Measurements from ENCODE around the gene TERT. TPM values are rescaled to one million over a fixed set of nuclear protein-coding genes. Genes with fewer than 3 reads are reported as not detected.

The TERT gene
- total RNA-seq, 1 experiment from 2014 or later: 5.0 TPM

DNA sequence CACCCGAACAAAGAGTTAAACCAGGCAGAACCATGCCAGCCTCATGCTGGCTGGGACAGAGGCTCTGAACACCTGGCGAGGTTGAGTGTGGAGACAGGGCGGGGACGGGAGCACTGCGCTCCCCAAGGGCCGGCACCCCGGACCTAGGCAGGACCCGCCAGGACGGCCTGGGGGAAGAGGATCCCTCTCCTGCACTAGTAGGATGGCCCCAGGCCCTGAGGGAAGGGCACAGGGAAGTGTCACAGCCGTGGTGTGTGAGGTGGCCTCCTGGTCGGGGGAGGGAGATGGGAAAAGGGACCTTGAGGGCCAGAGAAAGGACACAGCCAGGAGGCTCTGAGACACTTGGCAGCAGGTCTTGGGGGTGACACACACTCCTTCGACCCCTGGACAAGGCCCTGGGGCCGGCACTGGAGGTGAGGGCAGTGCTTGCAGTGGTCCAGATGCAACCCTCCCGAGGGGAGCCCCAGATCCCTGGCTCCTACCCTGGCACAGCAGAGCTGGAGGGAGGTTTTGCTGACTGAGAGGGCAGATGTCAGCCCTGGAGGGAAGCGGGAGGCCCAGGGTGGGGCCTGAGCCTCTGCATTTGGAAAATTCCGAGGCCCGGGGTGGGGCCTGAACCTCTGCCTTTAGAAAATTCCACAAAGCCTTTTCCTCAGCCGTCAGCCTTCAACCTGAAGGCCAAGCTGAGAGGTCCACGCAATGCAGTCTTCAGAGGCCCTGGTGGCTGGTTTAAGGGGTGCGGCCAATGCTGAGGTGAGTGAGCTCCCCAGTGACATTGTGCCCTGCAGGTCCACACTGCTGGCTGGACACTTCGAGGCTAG, 24.8 kb upstream of the TERT start:
- no peak overlapping the region for H3K27ac ChIP-seq
- peaks cover 65% of the 10 kb centered on the region for H3K36me3 ChIP-seq
- no peaks in the 10 kb centered on the region for H3K27me3 ChIP-seq (replicated peaks)
- no peaks in the 10 kb centered on the region for H3K4me1 ChIP-seq (replicated peaks)
- no peak overlapping the region for H3K4me3 ChIP-seq
- no peaks in the 10 kb centered on the region for H3K9me3 ChIP-seq (replicated peaks)
- no peak for DNase-seq (ENCODE audit: low read depth in 1 of 2, low spot score in 2 of 2)

DNA sequence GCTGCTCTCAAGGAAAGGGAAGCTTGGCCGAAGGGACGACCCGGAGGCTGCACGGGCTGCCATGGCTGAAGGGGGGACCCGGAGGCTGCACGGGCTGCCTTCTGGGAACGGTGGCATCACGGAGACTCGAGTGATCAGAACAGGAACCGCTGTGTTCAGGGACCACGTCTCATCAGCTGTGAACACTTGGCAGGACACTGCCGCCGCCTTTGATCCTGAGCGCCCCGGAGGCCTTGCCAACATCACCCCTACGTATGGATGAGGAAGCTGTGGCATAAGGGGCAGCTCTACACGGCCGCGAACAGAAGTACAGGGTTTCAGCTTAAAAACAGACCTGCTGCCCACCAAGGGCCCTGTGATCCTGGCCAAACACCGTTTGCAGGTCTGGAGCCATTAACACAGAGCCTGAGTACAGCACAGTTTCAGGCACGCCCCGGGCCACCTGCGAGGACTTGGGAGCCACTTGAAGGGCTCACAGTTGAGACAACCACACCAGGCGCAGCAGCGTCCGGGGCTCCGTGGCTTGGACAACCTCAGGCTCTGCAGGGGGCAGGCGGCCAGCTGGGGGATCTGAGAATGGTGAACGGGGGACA, 23.9 kb upstream of the TERT start:
- Histone ChIP-seq H3K4me1 (replicated peaks) (no peaks in the 10 kb centered on the region), H3K36me3 (peaks cover 56% of the 10 kb centered on the region), H3K4me3 (no peak overlapping the region), H3K27ac (no peak overlapping the region), H3K27me3 (replicated peaks) (no peaks in the 10 kb centered on the region), H3K9me3 (replicated peaks) (no peaks in the 10 kb centered on the region)
- no peak for DNase-seq (ENCODE audit: low read depth in 1 of 2, low spot score in 2 of 2)

DNA sequence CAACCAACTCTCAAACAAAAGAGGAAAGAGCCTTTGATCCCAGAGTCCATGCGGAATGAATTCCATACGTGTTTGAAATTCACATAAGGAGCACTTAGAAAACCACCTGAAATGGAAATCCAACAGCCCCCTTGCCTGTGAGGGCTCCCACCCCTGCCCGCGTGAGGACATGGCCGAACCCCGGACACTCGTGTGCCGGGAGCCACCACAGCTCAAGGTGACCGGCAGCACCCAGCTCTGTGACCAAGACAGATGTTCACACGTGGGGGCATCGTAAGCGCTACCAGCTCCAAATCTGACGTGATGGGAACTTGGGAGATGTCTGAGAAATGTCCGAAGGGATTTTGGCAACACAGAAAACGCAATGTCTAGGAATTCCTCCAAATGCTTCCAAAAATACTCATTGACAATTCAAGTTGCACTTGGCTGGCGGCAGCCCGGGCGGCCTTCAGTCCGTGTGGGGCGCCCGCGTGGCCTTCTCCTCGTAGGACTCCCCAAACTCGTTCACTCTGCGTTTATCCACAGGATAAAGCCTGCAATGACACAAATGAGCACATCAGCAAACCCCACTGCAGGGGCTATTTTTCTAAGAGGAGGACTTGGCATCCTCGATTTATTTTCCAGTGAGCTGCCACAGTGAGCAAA, 23.2 kb upstream of the TERT start:
- no peaks in the 10 kb centered on the region for H3K27me3 ChIP-seq (replicated peaks)
- DNase-seq (ENCODE audit: low read depth in 1 of 2, low spot score in 2 of 2): no peak
- peaks cover 51% of the 10 kb centered on the region for H3K36me3 ChIP-seq
- H3K27ac ChIP-seq: no peak overlapping the region
- H3K4me1 ChIP-seq (replicated peaks): no peaks in the 10 kb centered on the region
- H3K4me3 ChIP-seq: no peak overlapping the region
- no peaks in the 10 kb centered on the region for H3K9me3 ChIP-seq (replicated peaks)

DNA sequence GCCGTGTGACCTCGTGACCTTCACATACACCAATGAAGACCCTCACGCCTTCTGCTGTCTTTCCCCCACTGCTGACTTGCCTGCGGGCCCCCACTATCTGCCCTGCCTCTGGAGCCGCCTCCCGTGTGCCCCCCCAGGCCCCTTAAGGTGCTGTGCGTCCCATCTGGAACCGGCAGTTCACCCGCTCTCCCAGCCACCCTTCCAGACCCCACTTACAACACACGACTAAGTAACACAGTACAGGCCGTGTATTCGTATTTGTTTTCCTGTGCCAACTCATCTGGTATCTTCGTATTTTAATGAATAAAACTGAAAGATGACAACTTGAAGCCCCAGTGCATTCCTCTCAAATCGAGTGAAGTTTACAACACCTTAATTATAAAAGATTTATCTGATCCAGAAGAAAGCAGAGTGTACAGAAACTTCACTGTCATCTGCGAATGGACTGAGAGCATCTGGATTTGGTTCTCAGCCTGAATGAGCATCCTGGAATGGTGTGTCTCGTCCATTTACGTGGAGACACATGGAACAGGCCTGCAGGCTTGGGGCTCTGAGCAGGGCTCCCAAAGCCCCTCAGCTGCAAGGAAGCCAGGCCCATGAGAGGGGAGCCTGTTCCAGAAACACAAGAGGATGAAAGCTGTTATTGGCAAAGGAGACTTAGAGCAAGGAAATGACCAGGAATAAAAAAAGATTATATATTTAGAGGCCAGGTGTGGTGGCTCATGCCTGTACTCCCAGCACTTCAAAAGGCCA, 21.9 kb upstream of the TERT start:
- Histone ChIP-seq H3K27me3 (replicated peaks) (no peaks in the 10 kb centered on the region), H3K9me3 (replicated peaks) (peaks cover under 1% of the 10 kb centered on the region; the same call in 1 of the 2 replicates), H3K27ac (no peak overlapping the region), H3K36me3 (peaks cover 39% of the 10 kb centered on the region), H3K4me3 (no peak overlapping the region), H3K4me1 (replicated peaks) (no peaks in the 10 kb centered on the region)
- DNase-seq (ENCODE audit: low read depth in 1 of 2, low spot score in 2 of 2): no peak

DNA sequence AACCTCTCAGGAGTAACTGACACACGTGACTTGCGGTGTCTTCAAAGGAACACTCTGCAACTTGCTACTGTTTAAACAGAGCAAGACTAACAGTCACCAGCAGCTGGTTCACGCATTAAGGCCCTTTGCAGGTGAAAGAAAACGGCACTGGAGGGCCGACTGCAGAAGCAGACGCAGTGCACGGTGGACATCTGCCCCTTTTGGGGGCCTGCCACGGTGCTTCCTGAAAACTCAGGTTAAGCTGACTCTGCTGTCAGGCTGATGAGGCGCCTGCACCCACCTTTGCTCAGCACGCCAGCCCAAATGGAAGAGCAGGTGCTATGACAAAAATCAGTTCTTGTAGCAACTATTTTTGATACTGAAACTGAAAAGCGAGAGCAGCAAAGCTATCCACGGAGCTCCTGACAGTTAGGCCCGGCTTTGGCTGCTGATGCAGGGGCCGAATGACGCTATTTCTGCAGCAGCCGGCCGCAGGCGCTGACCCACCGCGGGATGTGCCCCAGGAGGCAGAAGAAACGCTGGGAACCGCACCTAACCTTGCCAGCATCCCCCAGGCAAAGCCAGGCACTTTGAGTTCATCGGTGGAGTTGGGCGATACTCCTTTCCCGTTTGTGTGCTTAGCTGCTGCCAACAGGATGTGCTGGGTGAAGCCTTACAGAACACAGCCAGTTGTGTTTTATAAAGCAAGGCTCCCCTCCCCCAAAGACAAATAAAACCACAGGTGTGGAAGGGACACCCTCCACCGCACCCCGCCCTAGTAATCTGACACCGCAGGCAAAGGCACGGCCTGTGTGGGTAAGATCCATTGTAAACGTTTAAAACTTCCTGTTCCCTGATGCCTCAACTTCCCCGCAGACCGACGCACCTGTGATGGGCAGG, 21.1 kb upstream of the TERT start:
- Histone ChIP-seq H3K36me3 (peaks cover 33% of the 10 kb centered on the region), H3K27me3 (replicated peaks) (no peaks in the 10 kb centered on the region), H3K4me3 (no peak overlapping the region), H3K9me3 (replicated peaks) (peaks cover 9% of the 10 kb centered on the region), H3K27ac (no peak overlapping the region), H3K4me1 (replicated peaks) (no peaks in the 10 kb centered on the region)
- DNase-seq (ENCODE audit: low read depth in 1 of 2, low spot score in 2 of 2): no peak

DNA sequence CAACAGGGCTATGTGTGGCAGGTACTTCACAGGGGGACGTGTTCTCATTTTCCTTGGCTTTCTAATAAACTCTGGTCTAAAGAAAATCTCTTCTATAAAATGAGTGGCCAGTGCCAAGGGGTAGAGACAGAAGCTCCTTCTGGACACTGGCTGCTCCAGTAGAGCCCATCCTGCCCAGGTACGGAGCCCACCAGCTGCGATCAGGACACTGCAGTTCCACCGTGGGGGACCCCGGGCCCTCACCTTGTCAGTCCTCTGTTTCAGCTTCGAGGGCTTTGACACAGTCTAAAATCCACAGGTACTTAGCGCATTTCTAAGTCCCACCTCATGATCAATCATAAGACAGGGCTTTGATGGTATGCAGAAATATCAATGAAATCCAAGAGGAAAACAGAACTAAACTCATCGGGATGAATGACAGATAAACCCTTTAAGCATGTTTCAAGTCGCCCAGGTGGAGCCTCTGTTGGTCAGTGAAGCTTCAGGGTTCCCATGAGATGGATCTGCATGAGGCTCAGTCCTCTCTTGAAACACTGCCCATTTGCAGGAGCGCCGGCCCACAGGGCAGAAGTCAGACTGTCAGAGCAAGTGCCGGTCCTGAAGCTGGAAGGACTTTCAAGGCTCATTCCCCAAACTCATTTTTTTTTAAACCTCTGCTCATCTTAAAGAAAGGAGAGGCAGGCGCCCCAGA, 20.3 kb upstream of the TERT start:
- H3K36me3 ChIP-seq: peaks cover 25% of the 10 kb centered on the region
- H3K4me1 ChIP-seq (replicated peaks): no peaks in the 10 kb centered on the region
- H3K9me3 ChIP-seq (replicated peaks): peaks cover 11% of the 10 kb centered on the region
- no peak overlapping the region for H3K4me3 ChIP-seq
- H3K27ac ChIP-seq: no peak overlapping the region
- DNase-seq (ENCODE audit: low read depth in 1 of 2, low spot score in 2 of 2): peak in 1 of 2 experiments; percentile 39
- no peaks in the 10 kb centered on the region for H3K27me3 ChIP-seq (replicated peaks)

DNA sequence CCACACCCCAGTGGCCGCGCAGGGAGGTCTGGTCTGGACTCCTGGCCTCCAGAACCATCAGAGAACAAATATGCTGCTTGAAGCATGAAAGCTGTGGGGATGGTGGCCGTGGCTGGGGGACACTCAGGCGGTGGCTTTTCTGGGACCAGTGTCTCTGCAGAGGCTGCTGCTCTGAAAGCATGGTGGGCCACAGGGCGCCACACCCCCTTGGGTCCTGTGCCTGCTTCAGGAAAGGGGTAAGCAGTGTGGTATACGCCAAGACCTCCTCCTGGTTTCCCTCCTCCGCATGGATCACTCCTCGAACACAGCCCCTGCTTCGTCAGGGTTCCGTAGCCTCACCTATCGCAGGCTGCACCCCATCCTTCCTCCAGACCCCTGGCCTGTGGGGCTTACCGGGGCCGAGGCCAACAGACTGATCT, 19.7 kb upstream of the TERT start:
- Histone ChIP-seq H3K27ac (no peak overlapping the region), H3K4me3 (no peak overlapping the region), H3K36me3 (peaks cover 19% of the 10 kb centered on the region), H3K9me3 (replicated peaks) (peaks cover 14% of the 10 kb centered on the region), H3K27me3 (replicated peaks) (no peaks in the 10 kb centered on the region), H3K4me1 (replicated peaks) (no peaks in the 10 kb centered on the region)
- DNase-seq (ENCODE audit: low read depth in 1 of 2, low spot score in 2 of 2): peak in 1 of 2 experiments; percentile 44

DNA sequence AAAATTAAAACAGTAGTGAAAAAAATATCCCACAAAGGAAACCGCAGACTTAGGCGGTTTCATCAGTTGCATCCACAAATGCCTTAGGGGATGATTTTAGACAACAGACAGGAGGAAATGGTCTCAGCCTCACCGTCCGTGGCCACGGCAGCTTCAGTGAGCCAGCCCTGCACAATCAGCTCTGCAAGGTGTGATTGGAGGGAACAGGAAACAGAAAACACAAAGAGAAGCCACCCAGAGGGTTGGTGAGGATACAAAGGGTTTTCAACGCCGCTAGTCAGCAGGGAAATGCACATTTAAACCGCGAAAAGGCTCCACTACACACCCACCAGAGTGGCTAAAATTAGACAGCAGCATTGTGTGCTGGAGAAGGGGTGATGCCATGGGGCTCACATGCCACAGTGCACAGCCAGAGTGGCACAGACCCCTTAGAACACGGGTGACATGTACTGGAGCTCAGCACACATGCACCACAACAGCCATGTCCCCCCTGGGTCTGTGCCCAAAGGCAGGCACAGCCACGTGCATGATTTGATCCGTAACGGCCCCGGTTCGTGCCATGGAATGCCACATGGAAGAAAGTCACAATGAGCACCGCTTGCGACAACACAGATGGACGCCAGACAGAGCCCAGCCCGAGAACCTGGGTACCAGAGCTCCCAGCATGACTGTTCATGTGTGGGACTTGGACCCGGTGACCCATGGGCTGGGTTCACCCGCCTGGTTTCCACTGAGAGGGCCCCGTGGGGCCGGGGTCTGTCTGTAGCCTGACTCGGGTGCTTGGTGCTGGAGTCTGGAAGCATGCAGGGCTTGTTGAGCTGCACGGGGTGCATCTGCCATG, 18.3 kb upstream of the TERT start:
- no peaks in the 10 kb centered on the region for H3K4me1 ChIP-seq (replicated peaks)
- H3K4me3 ChIP-seq: no peak overlapping the region
- H3K27me3 ChIP-seq (replicated peaks): no peaks in the 10 kb centered on the region; the same call in 1 of the 2 replicates
- DNase-seq (ENCODE audit: low read depth in 1 of 2, low spot score in 2 of 2): no peak
- no peak overlapping the region for H3K27ac ChIP-seq
- peaks cover 14% of the 10 kb centered on the region for H3K9me3 ChIP-seq (replicated peaks)
- H3K36me3 ChIP-seq: peaks cover 6% of the 10 kb centered on the region

DNA sequence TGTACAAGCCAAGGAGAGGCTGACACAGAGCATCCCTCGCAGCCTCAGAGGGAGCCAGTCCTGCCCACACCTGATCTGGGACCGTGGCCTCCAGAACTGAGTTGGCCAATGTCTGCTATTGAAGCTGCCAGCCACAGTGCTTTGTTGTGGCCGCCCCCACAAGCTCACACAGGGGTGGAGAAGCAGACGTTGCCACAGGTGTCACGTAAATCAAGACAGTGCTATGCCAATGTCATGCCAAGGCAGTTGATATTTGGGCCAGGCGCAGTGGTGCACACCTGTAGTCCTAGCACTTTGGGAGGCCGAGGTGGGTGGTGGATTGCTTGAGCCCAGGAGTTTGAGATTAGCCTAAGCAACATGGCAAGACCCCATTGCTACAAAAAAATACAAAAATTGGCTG, 17.3 kb upstream of the TERT start:
- DNase-seq (ENCODE audit: low read depth in 1 of 2, low spot score in 2 of 2): no peak
- Histone ChIP-seq H3K9me3 (replicated peaks) (peaks cover 14% of the 10 kb centered on the region), H3K27ac (no peak overlapping the region), H3K4me3 (no peak overlapping the region), H3K4me1 (replicated peaks) (no peaks in the 10 kb centered on the region), H3K36me3 (no peaks in the 10 kb centered on the region), H3K27me3 (replicated peaks) (no peaks in the 10 kb centered on the region; the same call in 1 of the 2 replicates)

DNA sequence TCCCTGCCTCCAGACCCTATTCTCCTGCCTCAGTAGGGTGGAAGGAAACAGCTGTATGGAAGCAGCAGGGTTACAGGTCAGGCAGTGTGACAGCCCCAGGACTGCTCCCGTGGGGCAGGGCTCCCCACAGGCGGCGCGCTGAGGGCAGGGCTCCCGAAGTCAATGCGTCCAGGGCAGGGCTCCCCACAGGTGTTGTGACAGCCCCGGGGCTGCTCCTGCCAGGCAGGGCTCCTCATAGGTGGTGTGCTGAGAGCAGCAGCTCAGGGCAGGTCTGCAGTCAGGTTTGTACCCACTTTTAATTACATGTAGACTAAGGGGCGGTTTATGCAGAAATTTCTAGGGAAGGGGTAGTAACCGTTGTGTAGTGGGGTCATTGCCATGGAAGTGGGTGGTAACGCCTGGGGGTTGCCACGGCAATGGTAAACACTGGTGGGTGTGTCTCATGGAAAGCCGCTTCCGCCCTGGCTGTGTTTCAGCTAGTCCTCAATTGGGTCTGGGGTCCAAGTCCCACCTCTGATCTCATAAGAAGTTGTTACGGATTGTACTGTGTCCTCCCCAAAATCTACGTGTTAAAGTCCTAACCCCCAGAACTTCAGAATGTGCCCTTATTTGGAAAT, 16.7 kb upstream of the TERT start:
- Histone ChIP-seq H3K27ac (no peak overlapping the region), H3K4me3 (no peak overlapping the region), H3K9me3 (replicated peaks) (peaks cover 14% of the 10 kb centered on the region), H3K4me1 (replicated peaks) (no peaks in the 10 kb centered on the region), H3K36me3 (no peaks in the 10 kb centered on the region), H3K27me3 (replicated peaks) (peaks cover 4% of the 10 kb centered on the region)
- no peak for DNase-seq (ENCODE audit: low read depth in 1 of 2, low spot score in 2 of 2)

DNA sequence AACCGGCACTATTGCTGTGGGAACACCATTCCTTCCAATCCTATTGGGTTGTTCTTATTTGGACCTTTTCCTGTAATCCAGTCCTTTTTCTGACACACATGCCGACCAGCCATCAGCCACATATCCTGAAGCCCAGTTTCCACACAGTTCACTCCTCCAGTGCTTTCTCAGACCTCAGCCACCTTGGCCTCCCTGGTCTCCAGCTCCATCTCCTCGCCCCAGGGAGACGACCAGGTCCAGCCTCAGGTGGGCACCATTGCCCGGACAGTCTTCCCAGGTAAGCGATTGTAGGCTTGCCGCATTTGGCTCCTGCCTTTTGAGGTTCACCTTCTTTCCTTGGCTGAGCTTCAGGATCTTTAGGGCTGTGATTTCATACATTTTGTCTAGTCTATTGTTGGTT, 15.2 kb upstream of the TERT start:
- Histone ChIP-seq H3K36me3 (no peaks in the 10 kb centered on the region), H3K27ac (no peak overlapping the region), H3K27me3 (replicated peaks) (peaks cover 7% of the 10 kb centered on the region), H3K9me3 (replicated peaks) (peaks cover 14% of the 10 kb centered on the region), H3K4me1 (replicated peaks) (no peaks in the 10 kb centered on the region), H3K4me3 (no peak overlapping the region)
- no peak for DNase-seq (ENCODE audit: low read depth in 1 of 2, low spot score in 2 of 2)
